ENCODE measurements around the gene SMKR1.
"Not testable (repeated sequence)": the region's sequence is repeated elsewhere in the genome, so short reads cannot be mapped to it uniquely, and the experiment has no call there.

The SMKR1 gene

GRCh38 chr7:129522088-129522970 lies 20.0 kb downstream of the SMKR1 start:
- peaks cover 9% of the 10 kb centered on the region for H3K4me1 ChIP-seq (ENCODE audit: low read depth, poor library complexity, severe bottlenecking)
- H3K27ac ChIP-seq: no peak overlapping the region
- no peak overlapping the region for H2AFZ ChIP-seq (ENCODE audit: low read depth)
- no peak overlapping the region for H3K4me2 ChIP-seq
- H3K9ac ChIP-seq: no peak overlapping the region
- no peak overlapping the region for H3K4me3 ChIP-seq (IDR thresholded peaks at IDR 0.05; ENCODE audit: insufficient read depth, low read depth, low read length)
- H3K79me2 ChIP-seq (ENCODE audit: insufficient read depth, low read depth): no peaks in the 10 kb centered on the region
- H3K36me3 ChIP-seq (ENCODE audit: insufficient read depth): no peaks in the 10 kb centered on the region
- TF ChIP-seq CTCF (conservative IDR thresholded peaks at IDR 0.05; ENCODE audit: low read depth, low read length): no peak
- no peaks in the 10 kb centered on the region for H3K27me3 ChIP-seq (ENCODE audit: insufficient read depth, low read depth)
- no peaks in the 10 kb centered on the region for H4K20me1 ChIP-seq (ENCODE audit: insufficient read depth)

- TF ChIP-seq CTCF (conservative IDR thresholded peaks at IDR 0.05; ENCODE audit: low read depth, low read length): no peak
- H4K20me1 ChIP-seq (ENCODE audit: insufficient read depth): no peaks in the 10 kb centered on the region
- no peak overlapping the region for H3K27ac ChIP-seq
- no peaks in the 10 kb centered on the region for H3K79me2 ChIP-seq (ENCODE audit: insufficient read depth, low read depth)
- H3K4me1 ChIP-seq (ENCODE audit: low read depth, poor library complexity, severe bottlenecking): peaks cover 9% of the 10 kb centered on the region
- H3K36me3 ChIP-seq (ENCODE audit: insufficient read depth): no peaks in the 10 kb centered on the region
- H3K27me3 ChIP-seq (ENCODE audit: insufficient read depth, low read depth): no peaks in the 10 kb centered on the region
- H3K9ac ChIP-seq: no peak overlapping the region
- no peak overlapping the region for H3K4me3 ChIP-seq (IDR thresholded peaks at IDR 0.05; ENCODE audit: insufficient read depth, low read depth, low read length)
- H3K4me2 ChIP-seq: no peak overlapping the region
- no peak overlapping the region; the same call in 1 of the 2 replicates for H2AFZ ChIP-seq (ENCODE audit: low read depth)
Observed at GRCh38 chr7:129522971-129523340, 20.6 kb downstream of the SMKR1 start.

GRCh38 chr7:129523924-129524323 lies 21.6 kb downstream of the SMKR1 start:
- Histone ChIP-seq H3K79me2 (ENCODE audit: insufficient read depth, low read depth) (no peaks in the 10 kb centered on the region), H3K27ac (no peak overlapping the region), H4K20me1 (ENCODE audit: insufficient read depth) (no peaks in the 10 kb centered on the region)

GRCh38 chr7:129524405-129524804 lies 22.1 kb downstream of the SMKR1 start:
- H3K27ac ChIP-seq; H3K9ac ChIP-seq; H3K36me3 ChIP-seq (ENCODE audit: insufficient read depth); H3K4me3 ChIP-seq (IDR thresholded peaks at IDR 0.05; ENCODE audit: insufficient read depth, low read depth, low read length); H2AFZ ChIP-seq (ENCODE audit: low read depth); H3K79me2 ChIP-seq (ENCODE audit: insufficient read depth, low read depth); H3K27me3 ChIP-seq (ENCODE audit: insufficient read depth, low read depth); H4K20me1 ChIP-seq (ENCODE audit: insufficient read depth); H3K4me1 ChIP-seq (ENCODE audit: low read depth, poor library complexity, severe bottlenecking): not testable (repeated sequence)
- H3K4me2 ChIP-seq: peak overlapping the region; percentile 18; the same call in 1 of the 2 replicates

More at GRCh38 chr7:129523924-129524323, 21.6 kb downstream of the SMKR1 start:
- Histone ChIP-seq H3K4me3 (IDR thresholded peaks at IDR 0.05; ENCODE audit: insufficient read depth, low read depth, low read length) (no peak overlapping the region), H3K27me3 (ENCODE audit: insufficient read depth, low read depth) (no peaks in the 10 kb centered on the region), H3K9ac (no peak overlapping the region), H3K36me3 (ENCODE audit: insufficient read depth) (no peaks in the 10 kb centered on the region), H3K4me2 (peak overlapping the region; percentile 18; the same call in 1 of the 2 replicates), H2AFZ (ENCODE audit: low read depth) (no peak overlapping the region), H3K4me1 (ENCODE audit: low read depth, poor library complexity, severe bottlenecking) (peaks cover 9% of the 10 kb centered on the region)
- TF ChIP-seq CTCF (conservative IDR thresholded peaks at IDR 0.05; ENCODE audit: low read depth, low read length): no peak
